HEK293 (cell line): ENCODE data around the gene SWT1.

Experiments used
- CTCF ChIA-PET: fragments of 350-600 bp; formaldehyde crosslinking; extraction: SDS; loops from one replicate; lab custom pipeline; 2021; ENCODE audit warnings: antibody characterized with exemption; lab: Yijun Ruan, JAX
- POLR2A ChIA-PET: fragments of 300-600 bp; formaldehyde crosslinking; extraction: SDS; loops from one replicate; lab custom pipeline; 2020; ENCODE audit warnings: antibody characterized with exemption, inconsistent platforms; lab: Yijun Ruan, JAX
- H3K27ac ChIP-seq: fragments of 200-500 bp; sonication (Bioruptor generic); 2 replicates; pipeline ENCODE4 v1.5.1; 2014; ENCODE audit warnings: low read depth, low read length, control low read depth, inconsistent platforms; ENCODE audit errors: extremely low read depth
- H3K36me3 ChIP-seq, 2 experiments: fragments of 200-500 bp in 1 of 2; sonication (Bioruptor generic) in 1 of 2; 1 replicate in 1 of 2; 2 replicates in 1 of 2; pipeline ENCODE4 v1.5.1; 2014 to 2017; ENCODE audit warnings: inconsistent platforms in 2 of 2, low read length in 2 of 2; ENCODE audit not compliant: control insufficient read depth in 2 of 2, insufficient read depth in 1 of 2
- H3K4me1 ChIP-seq: fragments of 200-500 bp; sonication (Bioruptor generic); 2 replicates; pipeline ENCODE4 v1.5.1; 2014; ENCODE audit warnings: mild to moderate bottlenecking, low read length, inconsistent platforms; ENCODE audit not compliant: control insufficient read depth, insufficient read depth
- H3K4me3 ChIP-seq: 2 replicates; pipeline ENCODE4 v1.5.1; 2011; ENCODE audit warnings: low read depth, mild to moderate bottlenecking, control low read depth, low read length, moderate library complexity
- H3K9me3 ChIP-seq: fragments of 200-500 bp; sonication (Bioruptor generic); 2 replicates; pipeline ENCODE4 v1.5.1; 2014; ENCODE audit warnings: low read depth, low read length, inconsistent platforms; ENCODE audit not compliant: control insufficient read depth, insufficient read depth
- BCL6B ChIP-seq: fragments of 450-650 bp; formaldehyde crosslinking; IDR thresholded peaks from 2 replicates; pipeline ENCODE4 v1.5.1; 2017; ENCODE audit warnings: missing biosample characterization, missing genetic modification characterization
- KLF7 ChIP-seq: fragments of 450-650 bp; formaldehyde crosslinking; IDR thresholded peaks from 2 replicates; pipeline ENCODE4 v1.5.1; 2016; ENCODE audit warnings: missing biosample characterization, missing genetic modification characterization, borderline replicate concordance
- MZF1 ChIP-seq: fragments of 450-650 bp; formaldehyde crosslinking; IDR thresholded peaks from 2 replicates; pipeline ENCODE4 v1.5.1; 2017; ENCODE audit warnings: missing biosample characterization, missing genetic modification characterization, borderline replicate concordance
- RBAK ChIP-seq: fragments of 450-650 bp; formaldehyde crosslinking; IDR thresholded peaks from 2 replicates; pipeline ENCODE4 v1.5.1; 2016; ENCODE audit warnings: missing biosample characterization, missing genetic modification characterization
- WT1 ChIP-seq: fragments of 450-650 bp; formaldehyde crosslinking; IDR thresholded peaks from 2 replicates; pipeline ENCODE4 v1.5.1; 2016; ENCODE audit warnings: missing biosample characterization, missing genetic modification characterization
- ZBTB1 ChIP-seq: fragments of 450-650 bp; formaldehyde crosslinking; IDR thresholded peaks from 2 replicates; pipeline ENCODE4 v1.5.1; 2016; ENCODE audit warnings: missing biosample characterization, missing genetic modification characterization
- ZBTB17 ChIP-seq: fragments of 450-650 bp; formaldehyde crosslinking; IDR thresholded peaks from 2 replicates; pipeline ENCODE4 v1.5.1; 2016; ENCODE audit warnings: missing biosample characterization, missing genetic modification characterization
- ZNF133 ChIP-seq: fragments of 450-650 bp; formaldehyde crosslinking; IDR thresholded peaks from 2 replicates; pipeline ENCODE4 v1.5.1; 2016; ENCODE audit warnings: missing biosample characterization, missing genetic modification characterization
- ZNF549 ChIP-seq: fragments of 450-650 bp; IDR thresholded peaks from 2 replicates; pipeline ENCODE4 v1.5.1; 2018; ENCODE audit warnings: missing biosample characterization, missing genetic modification characterization, mild to moderate bottlenecking, inconsistent platforms, moderate library complexity
- ZNF571 ChIP-seq: fragments of 450-650 bp; formaldehyde crosslinking; IDR thresholded peaks from 2 replicates; pipeline ENCODE4 v1.5.0; 2017; ENCODE audit warnings: missing biosample characterization, missing genetic modification characterization
- ZNF596 ChIP-seq: fragments of 450-650 bp; IDR thresholded peaks from 2 replicates; pipeline ENCODE4 v1.5.0; 2018; ENCODE audit warnings: missing biosample characterization, mild to moderate bottlenecking, missing genetic modification characterization, moderate library complexity
- ZNF626 ChIP-seq: fragments of 450-650 bp; sonication (Bioruptor Pico); formaldehyde crosslinking; IDR thresholded peaks from 2 replicates; pipeline ENCODE4 v1.5.1; 2018; ENCODE audit warnings: missing biosample characterization, missing genetic modification characterization, inconsistent platforms
- ZNF670 ChIP-seq: fragments of 450-650 bp; formaldehyde crosslinking; IDR thresholded peaks from 2 replicates; pipeline ENCODE4 v1.5.1; 2016; ENCODE audit warnings: missing biosample characterization, missing genetic modification characterization, low read depth
- ZSCAN30 ChIP-seq: fragments of 450-650 bp; IDR thresholded peaks from 2 replicates; pipeline ENCODE4 v1.5.1; 2018; ENCODE audit warnings: missing biosample characterization, mild to moderate bottlenecking, missing genetic modification characterization, moderate library complexity
- TF ChIP-seq, protein P1 (sequence below): fragments of 450-650 bp; formaldehyde crosslinking; IDR thresholded peaks from 2 replicates; pipeline ENCODE4 v1.5.1; 2016; ENCODE audit warnings: missing biosample characterization, missing genetic modification characterization
- TF ChIP-seq, protein P2 (sequence below): fragments of 450-650 bp; formaldehyde crosslinking; IDR thresholded peaks from 2 replicates; pipeline ENCODE4 v1.5.1; 2016; ENCODE audit warnings: missing biosample characterization, missing genetic modification characterization
- TF ChIP-seq, protein P3 (sequence below): fragments of 450-650 bp; formaldehyde crosslinking; IDR thresholded peaks from 2 replicates; pipeline ENCODE4 v1.5.1; 2017; ENCODE audit warnings: missing biosample characterization, missing genetic modification characterization

The SWT1 gene

DNA sequence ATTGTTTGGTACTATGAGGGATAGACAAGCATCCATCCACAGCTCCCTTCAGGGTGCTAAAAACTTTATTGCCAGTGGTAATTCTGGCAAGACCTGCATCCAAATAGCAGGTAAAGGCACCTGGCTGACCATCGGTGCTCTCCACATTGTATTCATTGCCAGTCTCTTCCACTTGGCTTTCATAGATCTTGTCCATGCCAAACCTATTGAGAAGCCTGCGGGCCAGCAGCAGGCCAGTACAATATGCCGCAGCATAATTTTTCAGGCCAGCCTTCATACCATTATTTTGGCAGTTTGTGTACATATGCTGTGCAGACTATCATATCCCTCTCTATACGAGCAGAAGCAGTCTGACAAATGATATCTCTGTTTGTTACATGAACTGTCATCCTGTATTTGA, 70.2 kb downstream of the SWT1 start (continued):
- TF ChIP-seq ZBTB17 (tag by site-specific recombination): no peak
- no peak for TF ChIP-seq RBAK
- TF ChIP-seq ZNF549 (tag by site-specific recombination): no peak
- TF ChIP-seq, protein P1, sequence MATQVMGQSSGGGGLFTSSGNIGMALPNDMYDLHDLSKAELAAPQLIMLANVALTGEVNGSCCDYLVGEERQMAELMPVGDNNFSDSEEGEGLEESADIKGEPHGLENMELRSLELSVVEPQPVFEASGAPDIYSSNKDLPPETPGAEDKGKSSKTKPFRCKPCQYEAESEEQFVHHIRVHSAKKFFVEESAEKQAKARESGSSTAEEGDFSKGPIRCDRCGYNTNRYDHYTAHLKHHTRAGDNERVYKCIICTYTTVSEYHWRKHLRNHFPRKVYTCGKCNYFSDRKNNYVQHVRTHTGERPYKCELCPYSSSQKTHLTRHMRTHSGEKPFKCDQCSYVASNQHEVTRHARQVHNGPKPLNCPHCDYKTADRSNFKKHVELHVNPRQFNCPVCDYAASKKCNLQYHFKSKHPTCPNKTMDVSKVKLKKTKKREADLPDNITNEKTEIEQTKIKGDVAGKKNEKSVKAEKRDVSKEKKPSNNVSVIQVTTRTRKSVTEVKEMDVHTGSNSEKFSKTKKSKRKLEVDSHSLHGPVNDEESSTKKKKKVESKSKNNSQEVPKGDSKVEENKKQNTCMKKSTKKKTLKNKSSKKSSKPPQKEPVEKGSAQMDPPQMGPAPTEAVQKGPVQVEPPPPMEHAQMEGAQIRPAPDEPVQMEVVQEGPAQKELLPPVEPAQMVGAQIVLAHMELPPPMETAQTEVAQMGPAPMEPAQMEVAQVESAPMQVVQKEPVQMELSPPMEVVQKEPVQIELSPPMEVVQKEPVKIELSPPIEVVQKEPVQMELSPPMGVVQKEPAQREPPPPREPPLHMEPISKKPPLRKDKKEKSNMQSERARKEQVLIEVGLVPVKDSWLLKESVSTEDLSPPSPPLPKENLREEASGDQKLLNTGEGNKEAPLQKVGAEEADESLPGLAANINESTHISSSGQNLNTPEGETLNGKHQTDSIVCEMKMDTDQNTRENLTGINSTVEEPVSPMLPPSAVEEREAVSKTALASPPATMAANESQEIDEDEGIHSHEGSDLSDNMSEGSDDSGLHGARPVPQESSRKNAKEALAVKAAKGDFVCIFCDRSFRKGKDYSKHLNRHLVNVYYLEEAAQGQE: no peak
- no peak for TF ChIP-seq ZNF596 (tag by site-specific recombination)
- no peak for TF ChIP-seq WT1 (tag by site-specific recombination)
- TF ChIP-seq MZF1 (tag by site-specific recombination): no peak
- TF ChIP-seq ZBTB1 (tag by site-specific recombination): no peak
- TF ChIP-seq KLF7 (tag by site-specific recombination): no peak
- TF ChIP-seq ZNF571 (tag by site-specific recombination): no peak

DNA sequence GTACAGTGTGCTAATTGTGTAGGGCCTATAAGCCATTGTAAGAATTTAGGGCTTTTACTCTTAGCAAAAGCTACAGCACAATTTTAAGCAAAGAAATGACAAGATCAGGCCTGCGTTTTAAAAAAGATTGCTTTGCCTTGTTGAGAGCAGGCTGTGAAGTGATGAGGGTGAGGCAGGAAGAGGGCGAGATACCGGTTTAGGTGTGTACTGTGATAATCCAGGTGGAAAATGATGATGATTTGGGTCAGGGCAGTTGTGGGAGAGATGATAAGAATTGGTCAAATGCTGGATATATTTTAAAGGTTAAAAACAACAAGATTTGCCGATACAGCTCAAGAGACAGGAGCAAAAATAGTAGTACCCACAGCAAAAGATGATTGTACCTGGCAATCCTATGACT, 72.0 kb downstream of the SWT1 start:
- no peaks in the 10 kb centered on the region for H3K36me3 ChIP-seq
- H3K9me3 ChIP-seq: no peaks in the 10 kb centered on the region
- H3K4me3 ChIP-seq: no peak overlapping the region
- CTCF ChIA-PET: interaction anchor here (0.6 kb wide), 1 partner anchor 68 kb away, joined by 3 read pairs; no protein-coding TSS in a partner anchor
- TF ChIP-seq BCL6B (tag by site-specific recombination): no peak
- TF ChIP-seq, protein P2, sequence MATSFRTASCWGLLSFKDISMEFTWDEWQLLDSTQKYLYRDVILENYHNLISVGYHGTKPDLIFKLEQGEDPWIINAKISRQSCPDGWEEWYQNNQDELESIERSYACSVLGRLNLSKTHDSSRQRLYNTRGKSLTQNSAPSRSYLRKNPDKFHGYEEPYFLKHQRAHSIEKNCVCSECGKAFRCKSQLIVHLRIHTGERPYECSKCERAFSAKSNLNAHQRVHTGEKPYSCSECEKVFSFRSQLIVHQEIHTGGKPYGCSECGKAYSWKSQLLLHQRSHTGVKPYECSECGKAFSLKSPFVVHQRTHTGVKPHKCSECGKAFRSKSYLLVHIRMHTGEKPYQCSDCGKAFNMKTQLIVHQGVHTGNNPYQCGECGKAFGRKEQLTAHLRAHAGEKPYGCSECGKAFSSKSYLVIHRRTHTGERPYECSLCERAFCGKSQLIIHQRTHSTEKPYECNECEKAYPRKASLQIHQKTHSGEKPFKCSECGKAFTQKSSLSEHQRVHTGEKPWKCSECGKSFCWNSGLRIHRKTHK: no peak
- no peak for TF ChIP-seq ZNF133 (tag by site-specific recombination)
- TF ChIP-seq ZNF626: no peak
- TF ChIP-seq ZNF670: no peak
- TF ChIP-seq, all 188 proteins: peak for 0
- POLR2A ChIA-PET: no interaction called here
- H3K27ac ChIP-seq: no peak overlapping the region
- no peaks in the 10 kb centered on the region for H3K4me1 ChIP-seq

GRCh38 chr1:185229981-185230380, 73.0 kb downstream of the SWT1 start:
- no peak overlapping the region for H3K27ac ChIP-seq
- H3K9me3 ChIP-seq: no peaks in the 10 kb centered on the region
- CTCF ChIA-PET: no interaction called here
- TF ChIP-seq ZSCAN30 (tag by site-specific recombination): no peak
- TF ChIP-seq, protein P3, sequence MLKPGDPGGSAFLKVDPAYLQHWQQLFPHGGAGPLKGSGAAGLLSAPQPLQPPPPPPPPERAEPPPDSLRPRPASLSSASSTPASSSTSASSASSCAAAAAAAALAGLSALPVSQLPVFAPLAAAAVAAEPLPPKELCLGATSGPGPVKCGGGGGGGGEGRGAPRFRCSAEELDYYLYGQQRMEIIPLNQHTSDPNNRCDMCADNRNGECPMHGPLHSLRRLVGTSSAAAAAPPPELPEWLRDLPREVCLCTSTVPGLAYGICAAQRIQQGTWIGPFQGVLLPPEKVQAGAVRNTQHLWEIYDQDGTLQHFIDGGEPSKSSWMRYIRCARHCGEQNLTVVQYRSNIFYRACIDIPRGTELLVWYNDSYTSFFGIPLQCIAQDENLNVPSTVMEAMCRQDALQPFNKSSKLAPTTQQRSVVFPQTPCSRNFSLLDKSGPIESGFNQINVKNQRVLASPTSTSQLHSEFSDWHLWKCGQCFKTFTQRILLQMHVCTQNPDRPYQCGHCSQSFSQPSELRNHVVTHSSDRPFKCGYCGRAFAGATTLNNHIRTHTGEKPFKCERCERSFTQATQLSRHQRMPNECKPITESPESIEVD (tag by site-specific recombination): peak; percentile 48
- no peaks in the 10 kb centered on the region for H3K36me3 ChIP-seq
- H3K4me1 ChIP-seq: no peaks in the 10 kb centered on the region
- H3K4me3 ChIP-seq: no peak overlapping the region
- POLR2A ChIA-PET: no interaction called here
